Left cardiac atrium (tissue), 2 donors: Measurements from ENCODE around the gene SYT5. TPM values are rescaled to one million over a fixed set of nuclear protein-coding genes. Genes with fewer than 3 reads are reported as not detected.

Source experiments
- microRNA-seq, 2 donors: library from miRNA; unstranded; fragments of <30 nt; microRNA quantifications; one replicate each; pipeline ENCODE4 v1.2.0, GENCODE V29; 2020
- total RNA-seq, 2 donors: library from RNA; stranded (reverse); fragmentation: NEBNext Ultra II Directional; extraction: Animal tissue kit (Norgen Biotek cat#: 25700); gene quantifications; one replicate each; pipeline ENCODE4 v1.2.1, GENCODE V29; 2021
- donor health status: DM: no; HTN: yes; CAD: no; lungs with severe emphysema.
- donor health status: DM: yes; HTN: yes; CAD: no.

SYT5 gene
- total RNA-seq, 2 donors from 2014 or later = not detected

Small RNA genes lying within 50 kb of the gene (microRNA-seq; reads per million reads assigned to microRNA genes)
- gene MIR7975 = 0 reads per million in 2 donors

Other genes with a start within 250 kb of the SYT5 start
- gene NLRP7, start 232.8 kb downstream of the SYT5 start, total RNA-seq = not detected
- under 1 TPM in 1 of 2 donors, not detected in 1; 0.88 TPM for gene NLRP2, start 213.9 kb downstream of the SYT5 start, total RNA-seq
- under 1 TPM; 0.13 to 0.24 TPM for gene GP6, start 142.0 kb downstream of the SYT5 start, total RNA-seq
- gene RDH13, start 117.1 kb downstream of the SYT5 start, total RNA-seq = 10 to 100 TPM; 33.9 to 41.1 TPM
- gene EPS8L1, start 104.4 kb downstream of the SYT5 start, total RNA-seq = 1 to 10 TPM; 2.2 to 3.7 TPM
- gene PPP1R12C, start 62.7 kb downstream of the SYT5 start, total RNA-seq = 100 to 1,000 TPM; 117 to 193 TPM
- 10 to 100 TPM; 13.7 to 25.6 TPM for gene TNNT1, start 31.1 kb downstream of the SYT5 start, total RNA-seq
- gene TNNI3, start 22.6 kb downstream of the SYT5 start, total RNA-seq = 1,000 to 10,000 TPM; 1,897 to 2,132 TPM
- gene DNAAF3, start 13.7 kb downstream of the SYT5 start, total RNA-seq = 1 to 10 TPM in 1 of 2 donors, under 1 TPM in 1; 0.41 to 1.1 TPM
- 1 to 10 TPM in 1 of 2 donors, under 1 TPM in 1; 0.74 to 1.5 TPM for gene PTPRH, start 29.2 kb upstream of the SYT5 start, total RNA-seq
- 1 to 10 TPM; 1.2 to 1.4 TPM for gene TMEM86B, start 48.5 kb upstream of the SYT5 start, total RNA-seq
- 10 to 100 TPM; 37.8 to 42.4 TPM for gene PPP6R1, start 78.7 kb upstream of the SYT5 start, total RNA-seq
- gene HSPBP1, start 99.8 kb upstream of the SYT5 start, total RNA-seq = 10 to 100 TPM; 26.4 to 35.8 TPM
- 10 to 100 TPM in 1 of 2 donors, 1 to 10 TPM in 1; 9.1 to 19.5 TPM for gene BRSK1, start 103.7 kb upstream of the SYT5 start, total RNA-seq
- gene TMEM150B, start 145.1 kb upstream of the SYT5 start, total RNA-seq = 1 to 10 TPM; 3.1 to 3.6 TPM
- 1 to 10 TPM; 6.7 to 6.9 TPM for gene KMT5C, start 159.6 kb upstream of the SYT5 start, total RNA-seq
- not detected for gene COX6B2, start 174.4 kb upstream of the SYT5 start, total RNA-seq
- not detected for gene GARIN5B, start 183.0 kb upstream of the SYT5 start, total RNA-seq
- gene IL11, start 190.2 kb upstream of the SYT5 start, total RNA-seq = not detected
- not detected for gene TMEM190, start 196.5 kb upstream of the SYT5 start, total RNA-seq
- gene TMEM238, start 204.0 kb upstream of the SYT5 start, total RNA-seq = under 1 TPM; 0.84 to 0.97 TPM
- 100 to 1,000 TPM; 789 to 866 TPM for gene RPL28, start 205.6 kb upstream of the SYT5 start, total RNA-seq
- 10 to 100 TPM; 18.1 to 29.9 TPM for gene UBE2S, start 227.5 kb upstream of the SYT5 start, total RNA-seq